Chondrocyte (in vitro differentiated cells): ENCODE measurements around the gene RAI1. TPM values are rescaled to one million over a fixed set of nuclear protein-coding genes. Genes with fewer than 3 reads are reported as not detected.

ENCODE experiments used
- DNase-seq: peaks from one replicate; pipeline ENCODE4 v3.0.0; 2021; ENCODE audit warnings: mixed read lengths, low spot score
- H3K27ac Mint-ChIP-seq: one replicate; pipeline ENCODE4 v1.8.0; 2021; ENCODE audit warnings: mild to moderate bottlenecking, moderate library complexity, mixed read lengths; ENCODE audit not compliant: unreplicated experiment
- H3K27me3 Mint-ChIP-seq: 2 replicates; pipeline ENCODE4 v1.8.0; 2021; ENCODE audit warnings: low read depth, mixed read lengths
- H3K36me3 Mint-ChIP-seq: 2 replicates; pipeline ENCODE4 v1.8.0; 2021; ENCODE audit warnings: low read depth, mixed read lengths
- H3K4me1 Mint-ChIP-seq: 2 replicates; pipeline ENCODE4 v1.8.0; 2021; ENCODE audit warnings: low read depth, mild to moderate bottlenecking, mixed read lengths
- H3K4me3 Mint-ChIP-seq: one replicate; pipeline ENCODE4 v1.8.0; 2021; ENCODE audit warnings: mild to moderate bottlenecking, moderate library complexity, mixed read lengths; ENCODE audit not compliant: unreplicated experiment
- H3K9me3 Mint-ChIP-seq: 2 replicates; pipeline ENCODE4 v1.8.0; 2021; ENCODE audit warnings: low read depth, mixed read lengths
- microRNA-seq: library from miRNA; unstranded; fragments of <30 nt; microRNA quantifications from one replicate; pipeline ENCODE4 v1.2.0, GENCODE V29; 2020; ENCODE audit warnings: borderline number of aligned reads
- total RNA-seq: library from RNA; stranded (reverse); gene quantifications from 3 replicates; pipeline ENCODE4 v1.2.1, GENCODE V29; 2021
- TF ChIP-seq, protein P1 (sequence below): fragments of 200-600 bp; sonication (generic); IDR thresholded peaks from 2 replicates; pipeline ENCODE4 v1.5.0; 2021; ENCODE audit warnings: antibody characterized with exemption, mild to moderate bottlenecking, moderate library complexity

The RAI1 gene
- total RNA-seq, 1 donor from 2014 or later = 28.7 TPM

- Mint-ChIP-seq H3K9me3 (no peaks in the 10 kb centered on the region), H3K4me1 (peaks cover 37% of the 10 kb centered on the region), H3K27me3 (no peaks in the 10 kb centered on the region), H3K4me3 (no peak overlapping the region), H3K36me3 (peaks cover 2% of the 10 kb centered on the region), H3K27ac (no peak overlapping the region)
- TF ChIP-seq, protein P1, sequence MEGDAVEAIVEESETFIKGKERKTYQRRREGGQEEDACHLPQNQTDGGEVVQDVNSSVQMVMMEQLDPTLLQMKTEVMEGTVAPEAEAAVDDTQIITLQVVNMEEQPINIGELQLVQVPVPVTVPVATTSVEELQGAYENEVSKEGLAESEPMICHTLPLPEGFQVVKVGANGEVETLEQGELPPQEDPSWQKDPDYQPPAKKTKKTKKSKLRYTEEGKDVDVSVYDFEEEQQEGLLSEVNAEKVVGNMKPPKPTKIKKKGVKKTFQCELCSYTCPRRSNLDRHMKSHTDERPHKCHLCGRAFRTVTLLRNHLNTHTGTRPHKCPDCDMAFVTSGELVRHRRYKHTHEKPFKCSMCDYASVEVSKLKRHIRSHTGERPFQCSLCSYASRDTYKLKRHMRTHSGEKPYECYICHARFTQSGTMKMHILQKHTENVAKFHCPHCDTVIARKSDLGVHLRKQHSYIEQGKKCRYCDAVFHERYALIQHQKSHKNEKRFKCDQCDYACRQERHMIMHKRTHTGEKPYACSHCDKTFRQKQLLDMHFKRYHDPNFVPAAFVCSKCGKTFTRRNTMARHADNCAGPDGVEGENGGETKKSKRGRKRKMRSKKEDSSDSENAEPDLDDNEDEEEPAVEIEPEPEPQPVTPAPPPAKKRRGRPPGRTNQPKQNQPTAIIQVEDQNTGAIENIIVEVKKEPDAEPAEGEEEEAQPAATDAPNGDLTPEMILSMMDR = no peak
- no peak for DNase-seq
Observed at GRCh38 chr17:17857496-17857895, 176.2 kb downstream of the RAI1 start.

DNA sequence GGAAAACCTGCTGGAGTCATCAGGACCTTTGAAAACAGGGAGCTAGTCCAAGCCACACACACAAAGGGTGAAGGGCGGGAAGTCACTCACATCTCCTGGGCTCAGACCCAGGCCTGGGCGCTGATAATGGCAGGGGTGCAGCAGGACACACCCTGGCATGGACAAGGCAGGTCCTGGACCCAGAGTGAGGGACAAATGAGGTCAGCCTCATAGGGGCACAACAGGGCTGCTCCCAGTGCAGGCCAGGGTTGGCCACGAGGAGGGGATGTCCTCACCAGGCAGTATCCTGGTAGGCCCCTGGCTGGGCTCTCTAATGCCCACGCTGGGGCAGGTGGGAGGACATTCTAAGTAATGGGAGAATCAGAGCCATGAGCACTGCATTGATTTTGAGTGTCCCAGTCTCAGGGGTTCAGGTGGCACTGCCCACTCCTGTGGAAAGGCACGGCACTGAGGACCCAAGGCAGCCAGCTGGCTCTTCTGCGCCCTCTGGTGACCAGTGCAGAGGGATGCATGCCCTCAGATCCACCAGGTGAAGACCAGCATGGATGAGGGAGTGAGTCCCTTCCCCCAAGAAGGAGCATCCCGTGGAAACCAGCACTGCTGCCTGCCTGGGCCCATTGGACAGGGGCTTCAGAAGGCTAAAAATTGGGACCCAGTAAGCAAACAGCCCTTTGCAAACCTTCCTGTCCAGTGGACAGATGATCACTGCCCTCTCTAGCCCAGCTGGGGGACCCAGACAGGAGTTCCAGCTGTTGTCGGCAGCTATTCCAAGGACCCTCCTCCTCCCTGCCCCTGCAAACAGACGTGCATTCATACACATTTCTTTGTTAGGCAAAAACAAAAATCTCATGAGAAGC, 178.9 kb downstream of the RAI1 start:
- H3K4me3 Mint-ChIP-seq = no peak overlapping the region
- DNase-seq = no peak
- H3K9me3 Mint-ChIP-seq = no peaks in the 10 kb centered on the region
- no peaks in the 10 kb centered on the region for H3K27me3 Mint-ChIP-seq
- peaks cover 18% of the 10 kb centered on the region for H3K4me1 Mint-ChIP-seq
- H3K27ac Mint-ChIP-seq = no peak overlapping the region
- TF ChIP-seq, protein P1 = peak; percentile 96
- H3K36me3 Mint-ChIP-seq = peaks cover 8% of the 10 kb centered on the region

- DNase-seq = no peak
- Mint-ChIP-seq H3K36me3 (peaks cover 8% of the 10 kb centered on the region), H3K27me3 (no peaks in the 10 kb centered on the region), H3K9me3 (no peaks in the 10 kb centered on the region), H3K27ac (no peak overlapping the region), H3K4me1 (peaks cover 12% of the 10 kb centered on the region), H3K4me3 (no peak overlapping the region)
- TF ChIP-seq, protein P1 = no peak
Observed at GRCh38 chr17:17860766-17861107, 179.5 kb downstream of the RAI1 start.

Small RNAs within 50 kb of the gene (microRNA-seq; reads per million reads assigned to microRNA genes)
- gene MIR33B = 21.6 reads per million, percentile 37 among the genes with 10 or more reads in this experiment
- not detected for gene MIR6777

Other genes starting within 250 kb of the RAI1 start
- gene MED9, start 204.5 kb upstream of the RAI1 start, total RNA-seq = 6.7 to 7.9 TPM (median 7.9 TPM) in 3 replicates
- gene RASD1, start 185.1 kb upstream of the RAI1 start, total RNA-seq = 0.31 to 0.72 TPM (median 0.42 TPM) in 3 replicates
- 27.5 to 33.8 TPM (median 31.1 TPM) in 3 replicates for gene PEMT, start 89.8 kb upstream of the RAI1 start, total RNA-seq
- 22.8 to 26.7 TPM (median 23.4 TPM) in 3 replicates for gene SREBF1, start 155.5 kb downstream of the RAI1 start, total RNA-seq